ENCODE data around the gene TNIK.

Gene TNIK

DNA sequence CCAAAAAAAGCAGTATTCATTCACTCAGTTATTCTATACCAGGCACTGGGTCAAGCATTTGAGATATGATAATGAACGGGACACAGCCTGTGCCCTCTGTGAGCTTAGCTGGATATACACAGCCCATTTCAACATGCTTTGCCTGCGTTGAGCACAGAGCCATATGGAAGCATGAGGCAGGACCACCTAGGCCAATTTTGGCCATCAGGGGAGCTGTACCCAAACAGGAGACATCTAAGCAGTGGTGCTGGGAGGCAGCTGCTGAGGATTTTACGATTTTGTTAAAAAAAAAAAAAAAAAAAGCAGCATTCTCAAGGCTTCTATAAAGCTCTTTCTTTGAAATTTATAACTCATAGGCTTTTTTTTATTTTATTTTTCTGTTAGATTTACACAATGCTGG is 346.5 kb downstream of the TNIK start:
- DNase-seq, result no peak

DNA sequence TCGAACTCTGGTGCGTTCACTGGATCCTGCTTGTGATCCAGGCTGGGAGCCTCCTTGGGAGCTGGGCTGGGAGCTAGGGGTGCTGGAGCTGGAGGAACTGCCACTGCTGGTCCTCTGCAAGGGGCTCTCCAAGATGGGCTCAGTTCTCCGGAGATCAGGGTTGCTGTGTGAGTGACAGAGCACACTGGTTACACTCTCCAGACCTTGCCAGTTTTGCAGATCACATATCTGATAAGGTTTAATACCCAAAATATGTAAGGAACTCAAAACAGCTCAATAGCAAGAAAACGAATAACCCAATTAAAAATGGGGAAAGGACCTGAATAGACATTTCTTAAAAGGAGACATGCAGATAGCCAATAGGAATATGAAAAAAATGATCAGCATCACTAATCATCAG is 349.5 kb downstream of the TNIK start:
- DNase-seq, result no peak

DNA sequence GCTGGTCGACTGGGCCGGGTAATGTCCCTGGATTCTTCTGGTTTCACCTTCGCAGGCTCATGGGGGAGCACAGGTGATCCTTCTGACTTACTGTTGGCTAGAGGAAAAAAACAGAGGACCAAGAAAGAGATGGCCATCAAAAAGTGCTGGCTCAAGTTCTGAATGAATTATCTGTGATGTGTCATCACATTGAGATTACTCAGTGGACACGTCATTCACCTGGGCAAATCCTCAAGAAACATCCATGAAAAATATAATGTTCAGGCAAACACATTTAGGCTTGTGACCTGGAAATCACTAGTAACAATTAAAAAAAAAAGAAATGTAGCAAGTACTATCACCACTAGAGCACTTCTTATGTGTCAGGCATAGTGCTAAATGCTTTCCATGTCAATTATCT is 352.1 kb downstream of the TNIK start:
- DNase-seq, result no peak

DNA sequence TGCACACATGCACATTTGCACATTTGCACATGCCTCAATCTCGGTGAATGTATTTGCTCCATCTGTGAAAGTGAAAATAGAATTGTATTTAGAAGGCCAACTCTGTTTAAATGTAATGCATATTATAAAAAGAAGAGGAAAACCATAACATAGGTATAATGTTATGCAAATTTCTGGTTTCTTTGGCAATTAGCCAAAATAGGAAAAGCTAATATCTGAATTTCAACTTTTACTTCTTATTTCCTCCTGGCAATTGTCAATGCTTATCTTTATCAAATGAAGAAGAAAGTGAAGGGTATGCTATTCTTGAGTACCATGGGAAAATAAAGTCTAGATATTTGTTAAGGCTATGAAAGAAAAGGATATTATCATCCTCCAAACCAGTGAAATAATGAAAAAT is 357.0 kb downstream of the TNIK start:
- DNase-seq, result no peak

DNA sequence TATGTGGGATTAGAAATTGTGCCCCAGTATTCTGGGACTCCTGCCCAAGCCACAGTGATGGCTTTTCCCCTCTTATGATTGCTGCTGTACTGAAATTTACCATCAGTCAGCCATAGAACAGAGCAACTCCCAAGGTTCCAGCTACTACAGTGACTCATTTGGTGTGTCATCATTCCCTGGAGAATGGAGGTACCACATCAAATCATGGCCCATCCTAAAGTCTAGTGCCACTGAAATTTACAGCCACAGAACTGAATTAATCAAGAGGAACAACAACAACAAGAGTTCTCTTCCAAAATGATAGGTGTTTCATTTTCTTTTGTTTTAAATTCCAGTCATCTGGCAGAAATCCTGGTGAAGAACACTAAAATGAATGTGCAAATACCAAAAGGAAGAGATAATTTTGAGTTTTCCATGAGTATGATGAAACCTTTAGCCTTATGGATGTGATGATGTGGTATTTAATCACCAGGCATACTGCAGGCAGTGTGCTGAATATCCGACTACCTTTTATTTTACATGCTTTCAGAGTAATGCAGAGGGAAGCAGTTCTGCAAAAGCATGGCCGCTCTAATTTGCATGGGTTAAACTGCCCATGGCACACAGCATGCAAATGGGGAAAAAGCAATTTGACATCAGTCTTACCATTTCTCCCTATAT is 358.1 kb downstream of the TNIK start:
- no peak for DNase-seq

DNA sequence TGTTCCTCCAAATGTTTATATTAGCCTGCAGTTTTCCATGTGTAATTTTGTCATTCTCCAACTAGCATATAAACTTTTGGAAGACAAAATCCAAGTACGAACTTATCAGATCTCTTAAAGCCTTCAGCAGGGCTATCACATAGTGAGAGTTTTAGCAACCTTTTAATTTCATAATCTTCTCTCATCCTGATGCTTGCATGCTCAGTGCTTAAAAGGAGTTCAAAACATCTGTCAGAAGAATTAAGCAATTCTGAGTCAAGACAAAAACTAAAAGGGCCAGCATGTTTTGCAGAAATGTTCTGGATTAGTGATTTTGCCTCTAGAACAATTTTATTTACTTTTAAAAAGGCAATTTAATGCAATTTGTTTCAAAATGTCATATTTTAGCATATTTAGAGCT is 360.3 kb downstream of the TNIK start:
- no peak for DNase-seq

DNA sequence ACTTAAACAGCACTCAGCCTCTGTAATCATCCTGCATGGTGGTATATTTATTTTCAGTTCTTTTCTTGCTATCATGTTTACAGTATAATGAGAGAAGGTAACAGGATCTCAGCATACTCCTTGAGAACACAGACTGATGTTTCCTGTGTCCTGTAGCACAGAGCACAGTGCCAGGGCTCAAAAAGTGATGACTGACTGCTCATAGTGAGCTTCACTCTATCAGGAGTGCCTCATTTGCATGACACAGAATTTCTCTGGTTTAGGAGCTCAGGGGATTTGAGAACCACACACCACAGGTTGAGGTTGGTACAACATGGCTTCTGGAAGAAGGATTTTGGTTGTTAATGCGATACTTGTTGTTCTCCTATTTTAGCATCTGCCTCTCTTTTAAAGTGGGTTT is 365.1 kb downstream of the TNIK start:
- no peak for DNase-seq

DNA sequence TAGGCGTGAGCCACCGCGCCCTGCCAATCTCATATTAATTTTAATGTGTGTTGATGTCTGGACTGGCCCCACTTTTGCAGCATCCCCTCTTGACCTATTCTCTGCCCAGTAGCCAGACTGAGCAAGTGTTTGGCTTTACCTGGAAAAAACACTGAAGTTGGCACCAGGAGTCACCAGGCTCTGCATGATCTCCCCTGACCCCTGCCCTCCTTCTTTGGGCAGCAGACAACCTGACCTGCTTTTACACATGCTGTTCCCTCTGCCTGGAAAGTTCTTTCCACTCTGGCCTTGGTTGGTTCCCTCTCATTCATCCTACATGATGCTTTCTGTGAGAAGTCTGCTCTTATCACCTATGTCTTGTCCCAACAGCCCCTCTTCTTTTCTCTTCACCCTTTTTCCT is 365.8 kb downstream of the TNIK start:
- no peak for DNase-seq

DNA sequence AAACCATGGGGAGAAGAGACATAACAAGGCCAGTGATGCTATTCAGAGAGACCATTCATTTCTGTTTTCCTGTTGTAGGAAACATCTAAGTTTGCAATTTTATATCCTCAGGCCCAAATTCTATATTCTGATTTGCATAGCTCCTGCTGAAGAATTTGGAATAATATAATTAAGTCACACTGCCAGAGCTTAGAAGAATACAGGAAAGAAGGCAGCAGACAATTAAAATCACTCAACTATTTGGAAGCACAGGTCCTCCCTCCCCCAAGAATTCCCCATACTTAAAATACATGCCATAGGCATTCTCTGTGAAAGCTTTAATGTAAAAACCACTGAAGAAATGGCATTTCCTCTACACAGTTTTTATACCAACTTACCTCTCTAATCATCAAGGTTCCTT is 366.7 kb downstream of the TNIK start:
- DNase-seq, result no peak

DNA sequence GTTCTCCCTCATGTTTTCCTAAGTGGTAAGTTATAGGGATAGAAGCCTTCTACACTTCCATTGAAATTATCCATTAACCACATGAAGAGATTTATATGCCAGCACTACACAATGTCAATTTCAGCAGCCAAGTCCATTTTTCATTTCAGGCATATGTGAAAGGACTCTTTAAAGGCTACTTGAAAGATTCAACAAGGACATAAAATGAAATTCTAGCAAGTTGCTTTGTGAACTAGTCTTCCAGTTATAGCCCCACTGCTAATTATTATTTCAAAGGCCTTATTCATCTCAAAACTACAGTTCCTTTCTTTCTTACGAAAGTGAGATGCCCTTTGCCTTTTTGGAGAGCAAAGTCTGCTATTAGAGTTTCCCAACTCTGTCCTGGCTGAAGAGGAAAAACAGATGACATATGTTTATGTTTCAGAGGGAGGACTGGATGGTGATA is 367.7 kb downstream of the TNIK start:
- DNase-seq, result no peak

DNA sequence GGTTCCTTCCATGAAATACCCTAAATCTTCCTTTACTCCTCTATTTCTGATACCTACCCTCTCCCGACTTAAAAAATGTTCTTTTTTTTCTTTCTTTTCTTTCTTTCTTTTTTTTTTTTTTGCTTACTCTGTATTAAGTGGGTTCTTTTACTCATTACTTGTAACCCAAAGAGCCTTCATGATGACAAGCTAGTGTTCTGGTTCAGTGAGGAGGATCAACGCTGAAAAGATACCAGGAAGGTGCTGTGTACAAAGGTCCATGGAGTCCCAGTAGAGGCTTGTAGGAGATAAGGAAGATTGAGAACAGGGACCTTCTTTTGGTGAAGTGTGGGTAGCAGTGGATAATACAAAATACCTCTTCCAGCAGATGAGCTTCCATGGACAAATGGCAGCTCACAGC is 369.9 kb downstream of the TNIK start:
- DNase-seq, result no peak

DNA sequence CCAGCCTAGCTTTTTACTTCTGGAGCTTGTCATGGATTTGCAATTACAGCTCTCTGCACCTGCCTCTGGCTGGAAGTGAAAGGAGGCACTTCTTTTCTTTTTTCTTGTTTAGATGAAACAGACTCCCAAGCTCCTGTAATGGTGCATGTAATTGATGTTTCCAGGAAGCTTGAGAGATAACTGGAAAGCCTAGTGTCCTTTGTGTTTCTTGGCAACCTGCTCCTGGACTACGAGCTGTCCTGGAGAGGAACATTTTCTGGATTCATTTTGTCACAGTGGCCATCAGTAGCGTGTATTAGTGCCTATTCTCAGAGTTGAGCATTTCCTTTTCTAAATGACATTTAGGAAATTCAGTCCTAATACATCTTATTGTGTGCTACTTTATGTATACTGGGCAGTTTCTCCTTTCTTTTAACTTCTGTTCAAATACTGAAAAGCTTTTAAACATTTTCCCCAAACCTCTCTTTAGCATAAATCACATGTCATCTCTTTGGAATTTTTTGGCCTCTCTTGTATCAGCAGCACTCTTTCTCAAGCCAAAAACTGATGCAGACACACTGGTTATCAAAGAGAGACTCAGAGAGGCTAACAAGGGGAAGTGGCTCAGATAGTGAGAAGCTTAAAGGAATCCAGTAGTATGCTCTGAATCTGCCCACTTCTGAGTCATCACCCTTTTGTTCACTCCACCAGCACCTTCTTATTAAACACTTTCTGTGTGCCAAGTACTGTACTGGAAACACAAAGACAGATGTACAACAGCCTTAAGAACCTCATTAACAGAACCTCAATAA is 371.0 kb downstream of the TNIK start:
- no peak for DNase-seq

DNA sequence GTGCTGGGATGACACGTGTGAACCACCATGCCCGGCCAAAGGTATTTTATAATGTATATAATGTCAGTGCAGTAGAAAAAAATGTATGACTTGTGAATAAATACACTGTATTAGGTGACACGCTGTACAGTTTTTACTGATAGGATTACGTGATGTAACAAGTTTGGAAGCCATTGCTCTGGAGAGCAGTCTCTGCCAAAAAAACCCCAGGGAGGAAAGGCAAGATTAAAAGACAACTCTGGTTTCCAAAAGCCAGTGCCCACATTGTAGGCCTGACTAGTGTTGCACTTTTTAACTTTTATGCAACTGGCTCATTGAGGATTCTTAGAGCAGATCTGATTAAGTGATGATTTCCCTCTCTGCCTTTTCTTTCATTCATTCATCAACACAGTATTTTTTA is 371.7 kb downstream of the TNIK start:
- no peak for DNase-seq

DNA sequence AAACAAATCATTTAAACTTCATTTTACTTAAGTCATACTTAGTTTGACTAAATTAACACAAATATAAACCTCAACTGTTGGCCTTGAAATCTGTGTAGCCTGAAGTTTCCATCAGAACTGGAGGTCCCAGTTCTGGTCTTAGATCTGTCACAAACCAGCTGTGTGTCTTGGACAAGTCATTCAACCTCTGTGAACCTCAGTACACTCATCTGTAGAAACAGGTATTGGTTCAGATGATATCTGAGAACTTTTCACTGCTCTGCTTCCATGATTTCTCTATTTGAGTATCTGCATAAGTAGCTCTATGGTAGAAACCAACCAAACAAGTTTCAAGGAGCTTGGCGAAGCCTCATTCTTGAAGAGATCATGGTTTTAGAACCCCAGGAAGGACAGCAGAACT is 373.3 kb downstream of the TNIK start:
- no peak for DNase-seq

DNA sequence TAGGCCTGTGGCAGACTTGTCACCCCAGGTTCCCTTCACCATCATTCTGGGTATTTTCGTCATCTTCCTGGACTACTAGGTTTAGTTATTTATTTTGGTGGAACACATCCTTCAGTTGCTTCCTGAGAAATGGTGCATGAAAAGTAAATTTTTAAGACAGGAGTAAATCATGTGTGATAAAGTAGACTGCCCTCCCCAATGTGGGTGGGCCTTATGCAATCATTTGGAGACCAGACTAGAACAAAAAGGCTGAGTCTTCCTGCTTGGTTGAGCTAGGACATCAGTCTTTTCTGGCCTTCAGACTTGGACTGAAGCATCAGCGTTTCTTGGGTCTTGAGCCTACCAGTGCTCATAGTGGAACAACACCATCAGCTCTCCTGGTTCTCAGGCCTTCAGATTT is 382.9 kb downstream of the TNIK start:
- DNase-seq, result no peak

DNA sequence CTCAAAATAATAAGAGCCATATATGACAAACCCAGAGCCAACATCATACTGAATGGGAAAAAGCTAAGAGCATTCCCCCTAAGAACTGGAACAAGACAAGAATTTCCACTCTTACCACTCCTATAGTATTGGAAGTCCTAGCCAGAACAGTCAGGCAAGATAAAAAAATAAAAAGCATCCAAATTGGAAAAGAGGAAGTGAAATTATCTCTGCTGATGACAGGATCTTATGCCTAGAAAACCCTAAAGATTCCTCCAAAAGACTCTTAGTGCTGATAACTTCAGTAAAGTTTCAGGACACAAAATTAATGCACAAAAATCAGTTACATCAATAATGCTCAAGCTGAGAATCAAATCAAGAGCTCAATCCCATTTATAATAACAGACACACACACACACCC is 387.8 kb downstream of the TNIK start:
- no peak for DNase-seq

DNA sequence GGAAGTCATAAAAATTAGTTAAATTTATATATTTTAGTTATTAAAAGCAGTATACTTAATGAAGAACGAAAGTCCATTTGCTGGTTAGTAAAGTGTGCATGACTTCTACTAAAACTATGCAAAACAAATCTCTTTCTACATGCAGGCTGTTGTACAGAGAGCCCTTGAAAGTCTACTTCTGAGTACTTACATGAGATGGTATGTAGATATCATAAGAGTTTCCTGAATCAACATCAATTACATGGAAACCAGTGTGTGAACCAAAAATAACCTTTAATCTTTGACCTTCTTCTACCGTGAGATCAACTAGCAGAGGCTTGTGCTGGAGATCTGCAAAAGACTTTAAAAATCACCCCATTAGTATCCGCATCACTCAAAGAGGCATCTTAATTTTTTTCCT is 391.5 kb downstream of the TNIK start:
- DNase-seq, result no peak

DNA sequence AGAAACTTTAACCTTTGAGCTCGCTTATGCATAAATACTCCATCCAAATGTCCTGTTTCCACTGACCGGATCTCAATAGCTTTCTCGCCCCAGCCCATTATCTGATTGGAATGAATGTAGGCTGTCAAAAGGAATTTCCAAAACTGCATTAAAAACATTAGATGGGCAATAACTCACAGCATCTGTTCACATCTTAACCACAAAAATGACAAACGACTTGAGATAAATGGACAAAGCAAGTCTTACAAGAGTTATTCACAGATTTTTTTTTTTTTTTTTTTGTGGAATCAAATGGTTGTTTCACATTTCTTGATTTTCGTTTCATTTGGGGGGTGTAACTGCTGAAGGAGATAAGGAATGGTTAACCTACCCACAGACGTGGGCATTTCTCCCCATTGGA is 394.0 kb downstream of the TNIK start:
- DNase-seq, result no peak

DNA sequence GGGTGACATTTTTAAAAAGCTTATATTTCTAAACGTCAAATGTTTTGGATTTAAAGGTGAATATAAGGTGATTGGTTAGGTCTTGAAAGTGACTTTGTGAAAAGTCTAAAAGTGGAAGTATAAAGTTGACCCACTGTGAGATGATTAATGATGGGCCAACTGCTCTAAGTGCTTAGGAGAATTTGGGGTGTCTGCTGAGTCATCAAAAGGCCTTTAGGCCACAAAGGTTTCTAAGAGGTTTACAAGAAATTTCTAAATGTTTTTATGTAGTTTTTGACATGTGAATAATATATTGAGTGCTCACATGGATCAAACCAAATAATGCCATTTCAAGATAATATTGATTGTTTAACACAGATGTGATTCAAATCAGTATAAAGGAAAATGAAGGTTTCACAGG is 394.5 kb downstream of the TNIK start:
- no peak for DNase-seq

DNA sequence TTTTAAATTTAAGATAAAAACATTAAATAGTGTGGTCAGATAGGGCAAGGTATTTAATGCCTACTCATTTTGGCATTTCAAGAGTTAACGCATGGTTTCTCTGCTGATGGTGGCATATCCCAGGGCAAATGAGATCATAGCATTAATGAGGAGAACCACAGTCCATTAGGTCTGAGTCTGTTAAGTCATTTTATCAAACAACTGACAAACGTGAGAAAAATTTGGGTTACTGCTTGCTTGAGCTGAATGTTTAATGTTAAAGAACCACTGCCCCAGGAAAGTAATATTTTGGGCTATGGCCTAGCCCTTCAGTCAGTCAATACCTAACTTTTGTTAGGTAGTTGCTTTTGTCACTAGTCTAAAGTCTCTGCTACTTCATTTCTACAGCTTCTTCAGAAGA is 395.7 kb downstream of the TNIK start:
- no peak for DNase-seq

DNA sequence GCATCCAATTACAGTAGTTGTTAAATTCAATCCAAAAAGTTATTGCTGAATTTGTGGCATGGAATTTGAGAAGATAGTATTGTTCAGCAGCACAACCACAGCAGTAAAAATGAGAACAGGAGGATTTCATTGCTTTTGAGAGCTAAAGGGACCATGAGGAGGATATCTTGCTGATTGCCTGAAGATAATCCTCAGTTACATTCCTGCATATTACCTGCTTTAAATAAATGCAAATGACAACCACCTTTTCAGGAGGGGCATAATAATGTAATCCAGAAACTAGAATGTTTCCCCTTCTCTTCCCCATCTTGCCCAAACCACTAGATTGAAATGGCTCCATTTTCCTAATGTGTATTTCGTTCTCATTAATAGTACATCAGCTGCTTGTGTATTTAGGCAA is 398.5 kb downstream of the TNIK start:
- DNase-seq, result no peak

DNA sequence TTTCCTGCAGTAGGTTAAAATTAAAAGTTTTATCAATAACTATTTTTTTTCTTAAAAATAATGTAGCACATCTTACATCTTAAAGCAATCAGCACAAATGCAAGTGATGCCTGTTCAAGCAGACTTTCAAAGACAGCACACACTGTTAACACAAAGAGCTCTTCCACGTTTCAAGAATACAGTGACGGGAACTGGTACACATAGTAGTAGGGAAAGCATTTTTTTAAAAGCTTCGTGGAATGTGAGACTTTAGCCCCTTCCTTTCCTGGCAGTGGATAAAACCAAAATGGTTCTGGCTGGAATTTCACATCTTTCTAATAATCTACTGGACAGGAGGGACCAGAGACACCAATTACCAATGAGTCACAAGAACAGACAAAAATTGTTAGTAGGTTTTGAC is 400.2 kb downstream of the TNIK start:
- no peak for DNase-seq

DNA sequence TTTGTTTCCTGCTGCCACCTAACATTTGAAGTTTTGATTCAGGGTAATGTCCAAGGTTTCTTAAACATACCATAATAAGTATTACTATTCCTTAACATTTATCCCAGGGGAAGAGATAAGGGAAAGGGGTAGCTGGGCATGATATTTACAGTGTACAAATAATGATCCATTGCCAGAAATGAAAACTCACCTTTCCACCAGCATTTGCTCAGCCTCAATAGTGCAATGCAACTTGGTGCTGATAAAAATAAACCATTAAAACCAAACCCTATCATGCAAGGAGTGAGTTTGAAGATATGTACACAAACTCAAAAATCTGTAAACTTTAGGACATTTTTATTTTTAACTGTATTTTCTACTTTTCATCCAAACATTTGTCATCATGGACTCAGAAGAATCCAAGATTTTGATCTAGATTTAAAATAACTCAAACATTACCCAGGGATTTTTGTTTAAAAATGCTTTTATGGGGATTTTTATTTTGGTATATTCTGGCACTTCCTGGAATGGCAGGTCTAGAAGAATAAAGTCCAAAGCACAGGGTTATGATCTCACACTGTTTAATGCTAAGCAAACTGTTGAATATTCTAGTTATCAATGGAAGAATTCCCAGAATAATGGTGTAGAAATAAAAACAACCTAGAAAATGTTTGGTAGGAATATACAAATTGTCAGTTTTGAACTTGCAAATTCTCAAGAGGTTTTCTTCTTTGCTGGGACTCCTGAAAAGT is 401.2 kb downstream of the TNIK start:
- no peak for DNase-seq

DNA sequence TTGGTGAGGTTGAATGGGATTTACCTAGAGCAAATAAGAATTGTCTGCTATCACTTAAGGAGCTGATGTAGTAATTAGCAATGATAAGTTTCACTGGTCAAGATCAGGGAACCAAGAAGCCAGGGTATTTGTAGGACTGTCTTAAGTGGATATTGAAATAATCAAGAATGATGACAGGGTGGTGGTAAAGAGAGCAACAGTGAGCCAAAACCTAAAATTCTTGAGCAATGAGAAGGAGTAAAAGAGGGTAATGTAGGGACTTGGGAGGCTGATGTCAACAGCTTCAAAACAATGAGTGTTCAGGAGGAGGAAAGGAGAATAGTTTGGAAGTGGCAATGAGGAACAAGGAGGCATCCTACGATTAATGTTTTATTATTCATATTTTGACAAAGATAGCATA is 402.1 kb downstream of the TNIK start:
- no peak for DNase-seq
